ENCODE results near the gene MTFMT. TPM values are rescaled to one million over a fixed set of nuclear protein-coding genes. Genes with fewer than 3 reads are reported as not detected.
A peak's percentile ranks its signal among the peaks of the same experiment; 100 is the strongest.
"Not testable (repeated sequence)": the region's sequence is repeated elsewhere in the genome, so short reads cannot be mapped to it uniquely, and the experiment has no call there.

Gene MTFMT
- total RNA-seq (9.7 TPM), polyA plus RNA-seq (9.6 TPM)
- long read RNA-seq, donor 1, partial matches to known transcripts: 0 of 2 reads
- long read RNA-seq, donor 1, other reads (novel, unspliced or antisense): 0 of 2 reads
- long read RNA-seq, donor 2: 0 reads
- long read RNA-seq, donor 3, transcript MTFMT-201 (9 exons, 2,734 nt): major isoform, 7 of 7 reads
- long read RNA-seq, donor 3, partial matches to known transcripts: 0 of 7 reads
- long read RNA-seq, donor 3, other reads (novel, unspliced or antisense): 0 of 7 reads
- long read RNA-seq, donor 4, partial matches to known transcripts: 0 of 4 reads
- long read RNA-seq, donor 4, other reads (novel, unspliced or antisense): 0 of 4 reads
- long read RNA-seq, donor 5, transcript MTFMT-201 (9 exons, 2,734 nt): major isoform, 6 of 10 reads
- long read RNA-seq, donor 5, partial matches to known transcripts: 0 of 10 reads
- long read RNA-seq, donor 5, other reads (novel, unspliced or antisense): 0 of 10 reads
- long read RNA-seq, donor 6, partial matches to known transcripts: 0 of 3 reads
- long read RNA-seq, donor 6, other reads (novel, unspliced or antisense): 0 of 3 reads
- long read RNA-seq, donor 7, transcript MTFMT-201 (9 exons, 2,734 nt): major isoform, 5 of 5 reads
- long read RNA-seq, donor 7, partial matches to known transcripts: 0 of 5 reads
- long read RNA-seq, donor 7, other reads (novel, unspliced or antisense): 0 of 5 reads
- long read RNA-seq, donor 8, partial matches to known transcripts: 0 of 1 reads
- long read RNA-seq, donor 8, other reads (novel, unspliced or antisense): 0 of 1 reads
- long read RNA-seq, donor 9, partial matches to known transcripts: 0 of 1 reads
- long read RNA-seq, donor 9, other reads (novel, unspliced or antisense): 0 of 1 reads
- long read RNA-seq, donor 10, partial matches to known transcripts: 0 of 2 reads
- long read RNA-seq, donor 10, other reads (novel, unspliced or antisense): 0 of 2 reads

DNA sequence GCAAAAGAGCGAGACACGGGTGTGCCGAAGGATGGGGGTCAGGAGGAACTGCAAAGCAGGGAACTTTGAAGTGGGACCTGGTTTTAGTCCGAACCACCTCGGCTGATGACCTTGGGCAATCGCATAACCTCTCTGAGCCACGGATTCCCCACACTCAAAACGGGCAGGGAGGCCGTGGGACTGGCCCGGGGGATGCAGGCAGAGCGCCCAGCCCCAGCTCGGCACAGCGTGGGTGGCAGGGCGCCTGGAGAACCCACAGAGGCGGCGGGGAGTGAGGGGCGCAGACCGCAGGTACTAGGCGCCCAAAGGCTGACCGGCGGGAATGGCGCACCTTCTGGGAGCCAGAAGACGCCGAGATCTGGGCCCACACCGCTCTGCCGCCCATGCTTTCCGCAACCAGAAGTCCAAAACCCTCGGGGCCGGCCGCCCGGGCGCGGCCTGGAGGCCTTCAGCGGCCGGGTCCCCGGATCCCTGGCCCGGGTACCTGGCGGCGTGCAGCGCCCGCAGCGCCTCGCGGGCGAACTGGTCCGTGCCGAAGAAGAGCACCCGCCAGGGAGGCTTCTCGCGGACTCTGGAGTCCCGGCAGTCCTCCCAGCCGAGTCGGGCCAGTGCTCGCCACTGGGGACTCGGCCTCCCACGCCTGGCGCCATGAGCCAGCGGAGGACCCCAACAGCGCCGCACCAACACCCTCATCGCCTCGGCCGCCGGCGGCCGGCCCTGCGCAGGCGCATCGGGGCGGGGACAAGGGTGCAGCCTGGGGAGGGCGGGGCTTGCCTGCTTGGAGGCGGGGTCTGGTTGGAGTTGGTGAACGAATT, at the start of gene MTFMT:
MTFMT (minus strand) TSS at position 719 of the 815 bp plus-strand sequence; CDS start at position 693, 26 bp downstream.
- DNase-seq (ENCODE audit: low read depth in 6 of 9, low spot score in 9 of 9): peak in 8 of 9 donors; percentile 68 to 90 (median 80)
- Histone ChIP-seq H3K4me1 (ENCODE audit: control insufficient read depth in 2 of 2, insufficient read depth in 2 of 2, low read length in 2 of 2) (peaks cover 5 to 18% of the 10 kb centered on the region in 2 donors), H3K9me3 (ENCODE audit: control insufficient read depth in 2 of 2, insufficient read depth in 1 of 2, low read length in 1 of 2) (no peaks in the 10 kb centered on the region), H3K27me3 (ENCODE audit: control insufficient read depth in 2 of 2, insufficient read depth in 1 of 2, low read length in 1 of 2) (peaks cover 0 to 6% of the 10 kb centered on the region in 2 donors), H3K27ac (ENCODE audit: low read depth in 1 of 2, low read length in 1 of 2) (peak within 1 kb of the TSS in 1 of 2 donors; percentile 68), H3K36me3 (ENCODE audit: control insufficient read depth in 2 of 2, insufficient read depth in 2 of 2, low read length in 1 of 2) (peaks cover 11 to 16% of the 10 kb centered on the region in 2 donors), H3K4me3 (ENCODE audit: low read length in 2 of 2) (peak within 1 kb of the TSS; percentile 66 to 89)
- under 1% methylated on average over 73 of the region's 73 CpGs for WGBS

DNA sequence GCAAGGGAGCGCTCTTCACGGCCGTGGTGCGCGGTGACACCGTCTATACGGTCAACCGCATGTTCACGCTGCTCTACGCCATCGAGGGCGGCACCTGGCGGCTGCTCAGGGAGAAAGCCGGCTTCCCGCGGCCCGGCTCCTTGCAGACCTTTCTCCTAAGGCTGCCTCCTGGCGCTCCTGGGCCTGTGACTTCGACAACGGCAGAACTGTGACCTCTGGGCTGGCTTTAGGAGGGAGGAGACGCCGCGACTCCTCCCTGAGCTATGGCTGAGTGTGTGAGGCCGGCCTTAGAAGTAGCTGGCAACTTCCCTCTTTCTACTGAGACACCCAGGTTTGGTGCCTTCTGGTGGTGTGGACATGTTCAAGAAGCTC, 48.5 kb upstream of the MTFMT start:
- Histone ChIP-seq H3K4me1 (ENCODE audit: control insufficient read depth in 2 of 2, insufficient read depth in 2 of 2, low read length in 2 of 2) (peaks cover 2 to 14% of the 10 kb centered on the region in 2 donors), H3K27ac (ENCODE audit: low read depth in 1 of 2, low read length in 1 of 2) (no peak overlapping the region), H3K4me3 (ENCODE audit: low read length in 2 of 2) (no peak overlapping the region), H3K36me3 (ENCODE audit: control insufficient read depth in 2 of 2, insufficient read depth in 2 of 2, low read length in 1 of 2) (no peaks in the 10 kb centered on the region), H3K9me3 (ENCODE audit: control insufficient read depth in 2 of 2, insufficient read depth in 1 of 2, low read length in 1 of 2) (no peaks in the 10 kb centered on the region), H3K27me3 (ENCODE audit: control insufficient read depth in 2 of 2, insufficient read depth in 1 of 2, low read length in 1 of 2) (peaks cover 4 to 37% of the 10 kb centered on the region in 2 donors)
- 24% methylated on average over 24 of the region's 24 CpGs for WGBS
- DNase-seq (ENCODE audit: low read depth in 6 of 9, low spot score in 9 of 9): peak in 5 of 9 donors; percentile 11 to 57 (median 34)

DNA sequence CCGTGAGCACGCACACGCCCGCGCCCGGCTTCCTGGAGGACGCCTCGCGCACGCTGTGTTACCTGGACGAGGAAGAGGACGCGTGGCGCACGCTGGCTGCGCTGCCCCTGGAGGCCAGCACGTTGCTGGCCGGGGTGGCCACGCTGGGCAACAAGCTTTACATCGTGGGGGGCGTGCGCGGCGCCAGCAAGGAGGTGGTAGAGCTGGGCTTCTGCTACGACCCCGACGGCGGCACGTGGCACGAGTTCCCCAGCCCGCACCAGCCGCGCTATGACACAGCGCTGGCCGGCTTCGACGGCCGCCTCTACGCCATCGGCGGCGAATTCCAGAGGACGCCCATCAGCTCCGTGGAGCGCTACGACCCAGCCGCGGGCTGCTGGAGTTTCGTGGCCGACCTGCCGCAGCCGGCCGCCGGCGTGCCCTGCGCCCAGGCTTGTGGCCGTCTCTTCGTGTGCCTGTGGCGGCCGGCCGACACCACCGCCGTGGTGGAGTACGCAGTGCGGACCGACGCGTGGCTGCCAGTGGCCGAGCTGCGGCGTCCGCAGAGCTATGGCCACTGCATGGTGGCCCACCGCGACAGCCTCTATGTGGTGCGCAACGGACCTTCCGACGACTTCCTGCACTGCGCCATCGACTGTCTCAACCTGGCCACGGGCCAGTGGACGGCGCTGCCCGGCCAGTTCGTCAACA, 48.0 kb upstream of the MTFMT start:
- H3K27ac ChIP-seq (ENCODE audit: low read depth in 1 of 2, low read length in 1 of 2): no peak overlapping the region
- no peak overlapping the region for H3K4me3 ChIP-seq (ENCODE audit: low read length in 2 of 2)
- H3K4me1 ChIP-seq (ENCODE audit: control insufficient read depth in 2 of 2, insufficient read depth in 2 of 2, low read length in 2 of 2): peaks cover 2 to 13% of the 10 kb centered on the region in 2 donors
- no peak for DNase-seq (ENCODE audit: low read depth in 6 of 9, low spot score in 9 of 9)
- H3K27me3 ChIP-seq (ENCODE audit: control insufficient read depth in 2 of 2, insufficient read depth in 1 of 2, low read length in 1 of 2): peaks cover 4 to 35% of the 10 kb centered on the region in 2 donors
- H3K36me3 ChIP-seq (ENCODE audit: control insufficient read depth in 2 of 2, insufficient read depth in 2 of 2, low read length in 1 of 2): no peaks in the 10 kb centered on the region
- H3K9me3 ChIP-seq (ENCODE audit: control insufficient read depth in 2 of 2, insufficient read depth in 1 of 2, low read length in 1 of 2): no peaks in the 10 kb centered on the region
- 79% methylated on average over 85 of the region's 85 CpGs for WGBS

DNA sequence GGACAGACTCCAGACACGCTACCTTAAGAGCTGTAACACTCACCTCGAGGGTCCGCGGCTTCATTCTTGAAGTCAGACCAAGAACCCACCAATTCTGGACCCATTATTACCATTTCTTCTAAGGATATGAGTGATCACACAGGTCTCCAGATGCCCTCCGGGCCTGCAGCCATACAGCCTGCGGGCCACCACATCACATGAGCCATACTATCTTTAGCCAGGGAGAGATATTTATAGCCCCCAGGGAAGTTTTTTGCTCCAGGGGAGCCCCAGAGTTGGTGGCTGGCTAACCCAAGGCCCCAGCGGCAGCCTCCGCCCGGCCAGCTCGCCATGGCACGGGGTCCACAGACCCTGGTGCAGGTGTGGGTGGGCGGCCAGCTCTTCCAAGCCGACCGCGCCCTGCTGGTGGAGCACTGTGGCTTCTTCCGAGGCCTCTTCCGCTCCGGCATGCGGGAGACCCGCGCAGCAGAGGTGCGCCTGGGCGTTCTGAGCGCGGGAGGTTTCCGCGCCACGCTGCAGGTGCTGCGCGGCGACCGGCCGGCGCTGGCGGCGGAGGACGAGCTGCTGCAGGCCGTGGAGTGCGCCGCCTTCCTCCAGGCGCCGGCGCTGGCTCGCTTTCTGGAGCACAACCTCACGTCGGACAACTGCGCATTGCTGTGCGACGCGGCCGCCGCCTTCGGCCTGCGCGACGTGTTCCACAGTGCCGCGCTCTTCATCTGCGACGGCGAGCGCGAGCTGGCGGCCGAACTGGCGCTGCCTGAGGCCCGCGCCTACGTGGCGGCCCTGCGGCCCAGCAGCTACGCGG, 47.2 kb upstream of the MTFMT start, which contains the start of gene KBTBD13:
KBTBD13 (plus strand) TSS at position 261 of the 805 bp plus-strand sequence; CDS start at position 331, 70 bp downstream.
- no peak within 1 kb of the TSS for H3K27ac ChIP-seq (ENCODE audit: low read depth in 1 of 2, low read length in 1 of 2)
- no peaks in the 10 kb centered on the region for H3K9me3 ChIP-seq (ENCODE audit: control insufficient read depth in 2 of 2, insufficient read depth in 1 of 2, low read length in 1 of 2)
- H3K36me3 ChIP-seq (ENCODE audit: control insufficient read depth in 2 of 2, insufficient read depth in 2 of 2, low read length in 1 of 2): no peaks in the 10 kb centered on the region
- DNase-seq (ENCODE audit: low read depth in 6 of 9, low spot score in 9 of 9): no peak
- peaks cover 4 to 33% of the 10 kb centered on the region in 2 donors for H3K27me3 ChIP-seq (ENCODE audit: control insufficient read depth in 2 of 2, insufficient read depth in 1 of 2, low read length in 1 of 2)
- H3K4me1 ChIP-seq (ENCODE audit: control insufficient read depth in 2 of 2, insufficient read depth in 2 of 2, low read length in 2 of 2): peaks cover 1 to 6% of the 10 kb centered on the region in 2 donors
- no peak within 1 kb of the TSS for H3K4me3 ChIP-seq (ENCODE audit: low read length in 2 of 2)
- 92% methylated on average over 73 of the region's 73 CpGs for WGBS

DNA sequence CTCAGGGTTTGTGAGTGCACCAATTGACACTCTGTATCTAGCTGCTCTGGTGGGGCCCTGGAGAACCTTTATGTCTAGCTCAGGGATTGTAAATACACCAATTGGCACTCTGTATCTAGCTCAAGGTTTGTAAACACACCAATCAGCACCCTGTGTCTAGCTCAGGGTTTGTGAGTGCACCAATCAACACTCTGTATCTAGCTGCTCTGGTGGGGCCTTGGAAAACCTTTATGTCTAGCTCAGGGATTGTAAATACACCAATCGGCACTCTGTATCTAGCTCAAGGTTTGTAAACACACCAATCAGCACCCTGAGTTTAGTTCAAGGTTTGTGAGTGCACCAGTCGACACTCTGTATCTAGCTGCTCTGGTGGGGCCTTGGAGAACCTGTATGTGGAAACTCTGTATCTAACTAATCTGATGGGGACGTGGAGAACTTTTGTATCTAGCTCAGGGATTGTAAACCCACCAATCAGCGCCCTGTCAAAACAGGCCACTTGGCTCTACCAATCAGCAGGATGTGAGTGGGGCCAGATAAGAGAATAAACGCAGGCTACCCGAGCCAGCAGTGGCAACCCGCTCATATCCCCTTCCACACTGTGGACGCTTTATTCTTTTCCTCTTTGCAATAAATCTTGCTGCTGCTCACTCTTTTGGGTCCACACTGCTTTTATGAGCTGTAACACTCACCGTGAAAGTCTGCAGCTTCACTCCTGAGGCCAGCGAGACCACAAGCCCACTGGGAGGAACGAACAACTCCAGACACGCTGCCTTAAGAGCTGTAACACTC, 46.4 kb upstream of the MTFMT start:
- WGBS: 62% methylated on average over 12 of the region's 12 CpGs
- H3K27ac ChIP-seq (ENCODE audit: low read depth in 1 of 2, low read length in 1 of 2): not testable (repeated sequence)

DNA sequence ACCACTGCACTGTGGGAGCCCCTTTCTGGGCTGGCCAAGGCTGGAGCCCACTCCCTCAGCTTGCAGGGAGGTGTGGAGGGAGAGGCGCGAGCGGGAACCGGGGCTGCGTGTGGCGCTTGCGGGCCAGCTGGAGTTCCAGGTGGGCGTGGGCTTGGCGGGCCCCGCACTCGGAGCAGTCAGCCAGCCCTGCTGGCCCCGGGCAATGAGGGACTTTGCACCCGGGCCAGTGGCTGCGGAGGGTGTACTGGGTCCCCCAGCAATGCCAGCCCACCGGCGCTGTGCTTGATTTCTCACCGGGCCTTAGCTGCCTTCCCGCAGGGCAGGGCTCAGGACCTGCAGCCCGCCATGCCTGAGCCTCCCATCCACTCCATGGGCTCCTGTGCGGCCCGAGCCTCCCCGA, 45.5 kb upstream of the MTFMT start:
- peaks cover 4 to 33% of the 10 kb centered on the region in 2 donors for H3K27me3 ChIP-seq (ENCODE audit: control insufficient read depth in 2 of 2, insufficient read depth in 1 of 2, low read length in 1 of 2)
- 97% methylated on average over 20 of the region's 22 CpGs for WGBS
- not testable (repeated sequence) for H3K36me3 ChIP-seq (ENCODE audit: control insufficient read depth in 2 of 2, insufficient read depth in 2 of 2, low read length in 1 of 2); H3K4me1 ChIP-seq (ENCODE audit: control insufficient read depth in 2 of 2, insufficient read depth in 2 of 2, low read length in 2 of 2); H3K9me3 ChIP-seq (ENCODE audit: control insufficient read depth in 2 of 2, insufficient read depth in 1 of 2, low read length in 1 of 2); H3K27ac ChIP-seq (ENCODE audit: low read depth in 1 of 2, low read length in 1 of 2); DNase-seq (ENCODE audit: low read depth in 6 of 9, low spot score in 9 of 9); H3K4me3 ChIP-seq (ENCODE audit: low read length in 2 of 2)

More for the DNA sequence above, 46.4 kb upstream of the MTFMT start:
- H3K4me3 ChIP-seq (ENCODE audit: low read length in 2 of 2); H3K36me3 ChIP-seq (ENCODE audit: control insufficient read depth in 2 of 2, insufficient read depth in 2 of 2, low read length in 1 of 2); H3K9me3 ChIP-seq (ENCODE audit: control insufficient read depth in 2 of 2, insufficient read depth in 1 of 2, low read length in 1 of 2); DNase-seq (ENCODE audit: low read depth in 6 of 9, low spot score in 9 of 9); H3K4me1 ChIP-seq (ENCODE audit: control insufficient read depth in 2 of 2, insufficient read depth in 2 of 2, low read length in 2 of 2): not testable (repeated sequence)
- peaks cover 4 to 33% of the 10 kb centered on the region in 2 donors for H3K27me3 ChIP-seq (ENCODE audit: control insufficient read depth in 2 of 2, insufficient read depth in 1 of 2, low read length in 1 of 2)

DNA sequence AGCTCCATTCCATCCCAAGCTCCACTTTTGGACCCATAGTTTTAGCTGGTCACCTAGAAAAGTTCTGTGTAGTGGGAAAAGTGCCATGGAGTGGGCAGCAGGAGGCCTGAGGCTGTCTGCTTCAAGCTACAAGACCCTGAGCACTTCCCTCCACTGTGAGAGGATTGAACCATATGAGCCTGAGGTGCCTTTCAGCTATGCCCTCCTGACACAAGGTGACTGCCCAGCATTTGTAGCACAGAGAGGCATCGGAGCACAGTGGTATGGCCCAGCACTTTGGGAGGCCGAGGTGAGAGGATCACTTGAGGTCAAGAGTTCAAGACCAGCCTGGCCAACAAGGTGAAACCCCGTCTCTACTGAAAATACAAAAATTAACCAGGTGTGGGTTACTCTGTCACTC, 43.2 kb upstream of the MTFMT start:
- H3K4me1 ChIP-seq (ENCODE audit: control insufficient read depth in 2 of 2, insufficient read depth in 2 of 2, low read length in 2 of 2): no peaks in the 10 kb centered on the region
- no peaks in the 10 kb centered on the region for H3K9me3 ChIP-seq (ENCODE audit: control insufficient read depth in 2 of 2, insufficient read depth in 1 of 2, low read length in 1 of 2)
- H3K36me3 ChIP-seq (ENCODE audit: control insufficient read depth in 2 of 2, insufficient read depth in 2 of 2, low read length in 1 of 2): no peaks in the 10 kb centered on the region
- no peak overlapping the region for H3K4me3 ChIP-seq (ENCODE audit: low read length in 2 of 2)
- WGBS: 98% methylated on average over 3 of the region's 3 CpGs
- no peak overlapping the region for H3K27ac ChIP-seq (ENCODE audit: low read depth in 1 of 2, low read length in 1 of 2)
- H3K27me3 ChIP-seq (ENCODE audit: control insufficient read depth in 2 of 2, insufficient read depth in 1 of 2, low read length in 1 of 2): peaks cover 20 to 33% of the 10 kb centered on the region in 2 donors
- DNase-seq (ENCODE audit: low read depth in 6 of 9, low spot score in 9 of 9): no peak

All from thymus (tissue), 14 donors.